Measurements from ENCODE around the gene STAG2.

DNA sequence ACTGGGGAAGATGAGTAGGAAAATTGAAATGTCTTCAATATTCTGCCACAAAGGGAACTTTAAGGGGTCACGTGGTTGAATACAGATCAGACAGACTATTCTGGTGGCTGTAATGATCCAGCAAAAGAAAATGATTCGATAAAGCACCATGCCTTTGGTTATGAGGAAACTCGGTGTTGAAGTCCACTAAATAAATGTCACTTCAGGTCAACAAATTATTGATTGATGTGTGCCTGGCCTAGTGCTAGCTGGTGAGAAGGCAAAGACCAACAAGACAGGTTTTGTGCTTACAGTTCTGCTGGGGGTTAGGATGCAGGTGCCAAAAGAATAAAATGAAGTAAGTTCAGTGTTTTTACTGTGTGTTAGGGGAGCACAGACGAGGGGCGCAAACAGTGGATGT, 142.5 kb downstream of the STAG2 start:
- TF ChIP-seq EZH2 (IDR thresholded peaks at IDR 0.05; ENCODE audit: low read length, missing control alignments): no peak
- TF ChIP-seq, protein P1, sequence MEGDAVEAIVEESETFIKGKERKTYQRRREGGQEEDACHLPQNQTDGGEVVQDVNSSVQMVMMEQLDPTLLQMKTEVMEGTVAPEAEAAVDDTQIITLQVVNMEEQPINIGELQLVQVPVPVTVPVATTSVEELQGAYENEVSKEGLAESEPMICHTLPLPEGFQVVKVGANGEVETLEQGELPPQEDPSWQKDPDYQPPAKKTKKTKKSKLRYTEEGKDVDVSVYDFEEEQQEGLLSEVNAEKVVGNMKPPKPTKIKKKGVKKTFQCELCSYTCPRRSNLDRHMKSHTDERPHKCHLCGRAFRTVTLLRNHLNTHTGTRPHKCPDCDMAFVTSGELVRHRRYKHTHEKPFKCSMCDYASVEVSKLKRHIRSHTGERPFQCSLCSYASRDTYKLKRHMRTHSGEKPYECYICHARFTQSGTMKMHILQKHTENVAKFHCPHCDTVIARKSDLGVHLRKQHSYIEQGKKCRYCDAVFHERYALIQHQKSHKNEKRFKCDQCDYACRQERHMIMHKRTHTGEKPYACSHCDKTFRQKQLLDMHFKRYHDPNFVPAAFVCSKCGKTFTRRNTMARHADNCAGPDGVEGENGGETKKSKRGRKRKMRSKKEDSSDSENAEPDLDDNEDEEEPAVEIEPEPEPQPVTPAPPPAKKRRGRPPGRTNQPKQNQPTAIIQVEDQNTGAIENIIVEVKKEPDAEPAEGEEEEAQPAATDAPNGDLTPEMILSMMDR (conservative IDR thresholded peaks at IDR 0.05 in 1 of 2, IDR thresholded peaks at IDR 0.05 in 1 of 2; ENCODE audit: low read depth in 1 of 2, low read length in 2 of 2): no peak

All from fibroblast of lung (primary cell).